HCT116 (cell line): ENCODE results near the gene PDZD8. TPM values are rescaled to one million over a fixed set of nuclear protein-coding genes. Genes with fewer than 3 reads are reported as not detected.

ENCODE experiments used
- ATAC-seq: fragments of 200-7000 bp; cut with Tn5 transposase; 2 replicates; pipeline ENCODE4 v1.9.1; 2020; ENCODE audit warnings: mild to moderate bottlenecking, moderate library complexity
- BruUV-seq: library from RNA; stranded (reverse); fragments of 400-500 nt; replicated peaks from 2 replicates; lab custom pipeline; 2021; lab: Mats Ljungman, UMichigan
- CTCF ChIA-PET: fragments of 300-600 bp; sonication (Branson Sonifier 250); formaldehyde crosslinking; loops from one replicate; lab custom pipeline; 2021; ENCODE audit warnings: antibody characterized with exemption; lab: Charles Lee
- POLR2A ChIA-PET: fragments of 300-600, 350-600 bp; sonication (Branson Sonifier 250); formaldehyde crosslinking; loops from one replicate; lab custom pipeline; 2021; ENCODE audit warnings: antibody characterized with exemption; lab: Charles Lee
- RAD21 ChIA-PET, 2 experiments: fragments of 300-600 bp; sonication (Branson Sonifier 250); formaldehyde crosslinking; loops; one replicate each; lab custom pipeline; 2023; ENCODE audit warnings: low total read pairs in 2 of 2; ENCODE audit not compliant: uncharacterized antibody in 2 of 2, unreplicated experiment in 2 of 2, low non-redundant PET in 1 of 2; lab: Charles Lee
- DNase-seq: peaks from one replicate; pipeline ENCODE4 v3.0.0-alpha.2; 2010; ENCODE audit warnings: low read depth, low spot score
- H2AFZ ChIP-seq: fragments of 200-600 bp; shearing (Covaris generic), sonication (generic); 2 replicates; pipeline ENCODE4 v1.6.1; 2017; ENCODE audit warnings: low read depth, mixed run types, mixed read lengths, antibody characterized with exemption, low read length; ENCODE audit not compliant: poor library complexity, severe bottlenecking
- H3K27ac ChIP-seq: 2 replicates; pipeline ENCODE4 v1.5.1; 2012; ENCODE audit warnings: low read depth, low read length
- H3K27me3 ChIP-seq: fragments of 200-600 bp; sonication (generic); 2 replicates; pipeline ENCODE4 v1.6.1; 2016; ENCODE audit warnings: mixed run types, low read length, mixed read lengths; ENCODE audit not compliant: insufficient read depth
- H3K36me3 ChIP-seq, 2 experiments: fragments of 200-500 bp in 1 of 2; fragments of 200-600 bp in 1 of 2; sonication (Bioruptor generic) in 1 of 2; sonication (generic) in 1 of 2; 2 replicates each; pipeline versions ENCODE4 v1.5.1 to v1.6.1; 2014 to 2016; ENCODE audit warnings: low read length in 2 of 2, inconsistent platforms in 1 of 2, mixed read lengths in 1 of 2, mixed run types in 1 of 2; ENCODE audit not compliant: insufficient read depth in 2 of 2, control insufficient read depth in 1 of 2
- H3K4me1 ChIP-seq, 2 experiments: fragments of 200-600 bp in 1 of 2; sonication (generic) in 1 of 2; 2 replicates each; pipeline versions ENCODE4 v1.5.1 to v1.6.1; 2012 to 2017; ENCODE audit warnings: low read length in 2 of 2, inconsistent platforms in 1 of 2, mild to moderate bottlenecking in 1 of 2, mixed read lengths in 1 of 2, mixed run types in 1 of 2, moderate library complexity in 1 of 2; ENCODE audit not compliant: insufficient read depth in 2 of 2, control insufficient read depth in 1 of 2
- H3K4me2 ChIP-seq: fragments of 200-600 bp; sonication (generic); 2 replicates; pipeline ENCODE4 v1.6.1; 2017; ENCODE audit warnings: mixed run types, low read length, mixed read lengths
- H3K4me3 ChIP-seq, 2 experiments: fragments of 200-600 bp in 1 of 2; sonication (generic) in 1 of 2; replicated peaks in 1 of 2; 2 replicates each; pipeline ENCODE4 v1.5.1; 2011 to 2016; ENCODE audit warnings: low read length in 2 of 2, control low read depth in 1 of 2, low read depth in 1 of 2, mild to moderate bottlenecking in 1 of 2, mixed read lengths in 1 of 2, mixed run types in 1 of 2
- H3K79me2 ChIP-seq: fragments of 200-600 bp; sonication (generic); 2 replicates; pipeline ENCODE4 v1.6.1; 2017; ENCODE audit warnings: mild to moderate bottlenecking, mixed run types, low read length, moderate library complexity, mixed read lengths; ENCODE audit not compliant: insufficient read depth
- H3K9ac ChIP-seq: fragments of 200-600 bp; sonication (generic); 2 replicates; pipeline ENCODE4 v1.6.1; 2016; ENCODE audit warnings: low read length, mixed read lengths
- H3K9me2 ChIP-seq: fragments of 200-600 bp; sonication (generic), shearing (Covaris generic); 2 replicates; pipeline ENCODE4 v1.6.1; 2017; ENCODE audit warnings: mixed run types, mild to moderate bottlenecking, moderate library complexity; ENCODE audit not compliant: insufficient read depth
- H3K9me3 ChIP-seq, 2 experiments: fragments of 200-500 bp in 1 of 2; fragments of 200-600 bp in 1 of 2; sonication (Bioruptor generic) in 1 of 2; sonication (generic) in 1 of 2; 2 replicates each; pipeline ENCODE4 v1.6.1; 2014 to 2017; ENCODE audit warnings: low read length in 2 of 2, mixed read lengths in 2 of 2, inconsistent platforms in 1 of 2, low read depth in 1 of 2, mild to moderate bottlenecking in 1 of 2, mixed run types in 1 of 2, moderate library complexity in 1 of 2; ENCODE audit not compliant: control insufficient read depth in 1 of 2, insufficient read depth in 1 of 2
- H4K20me1 ChIP-seq: fragments of 200-600 bp; sonication (generic), shearing (Covaris generic); 2 replicates; pipeline ENCODE4 v1.6.1; 2017; ENCODE audit warnings: mixed run types, mild to moderate bottlenecking, moderate library complexity; ENCODE audit not compliant: insufficient read depth
- CEBPB ChIP-seq: IDR thresholded peaks from 2 replicates; pipeline ENCODE4 v1.6.1; 2012; ENCODE audit warnings: low read depth
- POLR2A ChIP-seq: IDR thresholded peaks from 2 replicates; pipeline ENCODE4 v1.7.0; 2011; ENCODE audit warnings: borderline replicate concordance; ENCODE audit not compliant: insufficient read depth, insufficient read length; ENCODE audit errors: extremely low read depth
- POLR2AphosphoS5 ChIP-seq: IDR thresholded peaks from 2 replicates; pipeline ENCODE4 v1.6.1; 2011; ENCODE audit warnings: mild to moderate bottlenecking, low read depth, low read length, moderate library complexity
- RAD21 ChIP-seq: IDR thresholded peaks from 2 replicates; pipeline ENCODE4 v1.6.1; 2012; ENCODE audit warnings: low read depth, mild to moderate bottlenecking
- intact Hi-C: fragments of 100-400 bp; cut with micrococcal nuclease; formaldehyde crosslinking; loops from 2 replicates; pipeline ENCODE4 v1.10.0; 2022
- total RNA-seq: library from RNA; stranded (reverse); gene quantifications from one replicate; pipeline ENCODE4 v1.2.1, GENCODE V29; 2021; ENCODE audit not compliant: unreplicated experiment
- TF ChIP-seq, protein P1 (sequence below), 3 experiments: fragments of 200-600 bp in 1 of 3; sonication (generic) in 1 of 3; IDR thresholded peaks in 2 of 3; conservative IDR thresholded peaks in 1 of 3; 2 replicates each; pipeline ENCODE4 v1.5.1; 2012 to 2017; ENCODE audit warnings: low read depth in 2 of 3, low read length in 2 of 3, antibody characterized with exemption in 1 of 3, borderline replicate concordance in 1 of 3, control low read depth in 1 of 3, mild to moderate bottlenecking in 1 of 3, mixed read lengths in 1 of 3, mixed run types in 1 of 3, moderate library complexity in 1 of 3; ENCODE audit not compliant: insufficient read depth in 1 of 3
- TF ChIP-seq, protein P2 (sequence below): IDR thresholded peaks from 2 replicates; pipeline ENCODE4 v1.6.1; 2012

The PDZD8 gene
- total RNA-seq, 1 experiment from 2014 or later, result 61.7 TPM

GRCh38 chr10:117246997-117247671 is 128.1 kb downstream of the PDZD8 start:
- RAD21 ChIA-PET, result no interaction called here
- H3K79me2 ChIP-seq, result no peaks in the 10 kb centered on the region
- no peak overlapping the region for H3K4me2 ChIP-seq
- H3K27ac ChIP-seq, result no peak overlapping the region
- CTCF ChIA-PET, result interaction anchor here (1.3 kb wide), 1 partner anchor 72 kb away, joined by 4 read pairs; no protein-coding TSS in a partner anchor
- H2AFZ ChIP-seq, result no peak overlapping the region
- intact Hi-C loops, result no loop called here
- no peaks in the 10 kb centered on the region for H4K20me1 ChIP-seq
- H3K36me3 ChIP-seq, result no peaks in the 10 kb centered on the region
- H3K4me3 ChIP-seq, result no peak overlapping the region
- no peaks in the 10 kb centered on the region for H3K9me3 ChIP-seq
- TF ChIP-seq, protein P1, sequence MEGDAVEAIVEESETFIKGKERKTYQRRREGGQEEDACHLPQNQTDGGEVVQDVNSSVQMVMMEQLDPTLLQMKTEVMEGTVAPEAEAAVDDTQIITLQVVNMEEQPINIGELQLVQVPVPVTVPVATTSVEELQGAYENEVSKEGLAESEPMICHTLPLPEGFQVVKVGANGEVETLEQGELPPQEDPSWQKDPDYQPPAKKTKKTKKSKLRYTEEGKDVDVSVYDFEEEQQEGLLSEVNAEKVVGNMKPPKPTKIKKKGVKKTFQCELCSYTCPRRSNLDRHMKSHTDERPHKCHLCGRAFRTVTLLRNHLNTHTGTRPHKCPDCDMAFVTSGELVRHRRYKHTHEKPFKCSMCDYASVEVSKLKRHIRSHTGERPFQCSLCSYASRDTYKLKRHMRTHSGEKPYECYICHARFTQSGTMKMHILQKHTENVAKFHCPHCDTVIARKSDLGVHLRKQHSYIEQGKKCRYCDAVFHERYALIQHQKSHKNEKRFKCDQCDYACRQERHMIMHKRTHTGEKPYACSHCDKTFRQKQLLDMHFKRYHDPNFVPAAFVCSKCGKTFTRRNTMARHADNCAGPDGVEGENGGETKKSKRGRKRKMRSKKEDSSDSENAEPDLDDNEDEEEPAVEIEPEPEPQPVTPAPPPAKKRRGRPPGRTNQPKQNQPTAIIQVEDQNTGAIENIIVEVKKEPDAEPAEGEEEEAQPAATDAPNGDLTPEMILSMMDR (IDR thresholded peaks at IDR 0.05 in 2 of 3, conservative IDR thresholded peaks at IDR 0.05 in 1 of 3; ENCODE audit: borderline replicate concordance in 1 of 3, insufficient read depth in 1 of 3, low read depth in 2 of 3, low read length in 2 of 3), result no peak
- TF ChIP-seq CEBPB (no peak), POLR2AphosphoS5 (no peak), POLR2A (no peak)
- TF ChIP-seq, protein P2, sequence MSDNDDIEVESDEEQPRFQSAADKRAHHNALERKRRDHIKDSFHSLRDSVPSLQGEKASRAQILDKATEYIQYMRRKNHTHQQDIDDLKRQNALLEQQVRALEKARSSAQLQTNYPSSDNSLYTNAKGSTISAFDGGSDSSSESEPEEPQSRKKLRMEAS, result no peak
- TF ChIP-seq, all 23 proteins: peak for 0
- Histone ChIP-seq H3K27me3 (peaks cover 13% of the 10 kb centered on the region; the same call in 1 of the 2 replicates), H3K9me2 (no peaks in the 10 kb centered on the region), H3K4me1 (no peaks in the 10 kb centered on the region), H3K9ac (no peak overlapping the region)
- DNase-seq (no peak), ATAC-seq (no peak)
- POLR2A ChIA-PET, result no interaction called here
- BruUV-seq, result no TSS peak

DNA sequence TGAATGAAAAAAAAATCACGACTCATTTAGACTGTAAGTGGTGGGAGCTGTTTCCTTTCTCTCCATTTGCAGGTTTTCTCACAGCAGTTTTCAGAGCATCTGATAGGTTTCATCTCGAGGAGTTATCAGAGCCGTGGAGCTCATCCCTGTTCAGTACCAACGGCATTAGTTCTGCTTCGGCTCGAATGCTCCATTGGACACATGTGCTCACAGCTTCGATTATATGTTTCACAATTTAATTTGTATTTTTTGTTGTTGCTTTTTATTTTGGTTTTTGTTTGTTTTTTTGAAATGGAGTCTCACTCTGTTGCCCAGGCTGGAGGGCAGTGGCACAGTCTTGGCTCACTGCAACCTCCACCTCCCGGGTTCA is 132.8 kb downstream of the PDZD8 start:
- Histone ChIP-seq H3K9ac (no peak overlapping the region), H3K4me3 (no peak overlapping the region), H3K79me2 (no peaks in the 10 kb centered on the region), H3K4me2 (no peak overlapping the region), H3K4me1 (no peaks in the 10 kb centered on the region), H3K9me3 (no peaks in the 10 kb centered on the region), H3K36me3 (no peaks in the 10 kb centered on the region), H3K27ac (no peak overlapping the region), H3K9me2 (no peaks in the 10 kb centered on the region), H2AFZ (no peak overlapping the region), H3K27me3 (0 out of 2 replicates have a peak, but pooled peaks cover 8% of the 10 kb centered on the region), H4K20me1 (no peaks in the 10 kb centered on the region)
- no TSS peak for BruUV-seq
- ATAC-seq, result no peak
- ChIA-PET RAD21 (no interaction called here), POLR2A (no interaction called here), CTCF (interaction anchor here (1.4 to 1.9 kb wide), 2 partner anchors 16 to 200 kb away, joined by 4 to 6 read pairs; no protein-coding TSS in a partner anchor)
- DNase-seq, result no peak
- no peak for TF ChIP-seq RAD21
- intact Hi-C loops, result no loop called here
